Measurements from ENCODE around the gene GSTA3.

Gene GSTA3

DNA sequence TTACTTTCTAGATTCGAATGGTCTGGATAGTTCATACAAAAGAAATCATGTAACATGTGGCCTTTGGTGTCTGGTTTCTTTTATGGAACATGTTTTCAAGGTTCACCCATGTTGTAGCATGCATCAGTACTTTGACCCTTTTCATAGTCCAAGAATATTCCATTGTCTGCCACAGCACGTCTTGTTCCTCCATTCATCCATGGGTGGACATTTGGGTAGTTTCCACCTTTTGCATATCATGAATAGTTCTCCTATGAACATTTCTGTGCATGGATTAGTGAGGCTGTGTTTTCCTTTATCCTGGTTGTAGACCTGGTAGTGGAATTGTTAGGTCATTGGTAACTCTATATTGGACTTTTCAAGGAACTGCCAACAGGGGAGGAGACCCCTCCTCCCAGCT lies 31.7 kb downstream of the GSTA3 start:
- H3K4me1 ChIP-seq (ENCODE audit: insufficient read depth, low read length), result peaks cover 8% of the 10 kb centered on the region; the same call in 1 of the 2 replicates
- no peaks in the 10 kb centered on the region for H4K20me1 ChIP-seq (ENCODE audit: insufficient read depth, low read length)
- H3K27me3 ChIP-seq (ENCODE audit: insufficient read depth, low read length, poor library complexity), result peaks cover 14% of the 10 kb centered on the region
- H3K9ac ChIP-seq (ENCODE audit: low read depth, low read length), result no peak overlapping the region
- no peaks in the 10 kb centered on the region for H3K79me2 ChIP-seq (ENCODE audit: insufficient read depth, low read length)
- no peaks in the 10 kb centered on the region for H3K9me3 ChIP-seq (ENCODE audit: insufficient read depth, low read length, severe bottlenecking)
- no peak for TF ChIP-seq EZH2 (IDR thresholded peaks at IDR 0.05; ENCODE audit: borderline replicate concordance, low read depth, low read length, severe bottlenecking)
- TF ChIP-seq, protein P1, sequence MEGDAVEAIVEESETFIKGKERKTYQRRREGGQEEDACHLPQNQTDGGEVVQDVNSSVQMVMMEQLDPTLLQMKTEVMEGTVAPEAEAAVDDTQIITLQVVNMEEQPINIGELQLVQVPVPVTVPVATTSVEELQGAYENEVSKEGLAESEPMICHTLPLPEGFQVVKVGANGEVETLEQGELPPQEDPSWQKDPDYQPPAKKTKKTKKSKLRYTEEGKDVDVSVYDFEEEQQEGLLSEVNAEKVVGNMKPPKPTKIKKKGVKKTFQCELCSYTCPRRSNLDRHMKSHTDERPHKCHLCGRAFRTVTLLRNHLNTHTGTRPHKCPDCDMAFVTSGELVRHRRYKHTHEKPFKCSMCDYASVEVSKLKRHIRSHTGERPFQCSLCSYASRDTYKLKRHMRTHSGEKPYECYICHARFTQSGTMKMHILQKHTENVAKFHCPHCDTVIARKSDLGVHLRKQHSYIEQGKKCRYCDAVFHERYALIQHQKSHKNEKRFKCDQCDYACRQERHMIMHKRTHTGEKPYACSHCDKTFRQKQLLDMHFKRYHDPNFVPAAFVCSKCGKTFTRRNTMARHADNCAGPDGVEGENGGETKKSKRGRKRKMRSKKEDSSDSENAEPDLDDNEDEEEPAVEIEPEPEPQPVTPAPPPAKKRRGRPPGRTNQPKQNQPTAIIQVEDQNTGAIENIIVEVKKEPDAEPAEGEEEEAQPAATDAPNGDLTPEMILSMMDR (IDR thresholded peaks at IDR 0.05; ENCODE audit: borderline replicate concordance, extremely low read depth, low read length, poor library complexity, severe bottlenecking), result no peak
- H3K27ac ChIP-seq (ENCODE audit: low read length), result no peak overlapping the region
- no peak overlapping the region for H3K4me2 ChIP-seq (ENCODE audit: insufficient read depth, low read length)
- H2AFZ ChIP-seq (ENCODE audit: low read depth, low read length), result no peak overlapping the region
- ATAC-seq (ENCODE audit: insufficient read depth, low read depth) (no peak), DNase-seq (no peak)
- no peaks in the 10 kb centered on the region for H3K36me3 ChIP-seq (ENCODE audit: insufficient read depth, low read length)
- no peak overlapping the region for H3K4me3 ChIP-seq (ENCODE audit: low read depth in 1 of 2, low read length in 2 of 2)

DNA sequence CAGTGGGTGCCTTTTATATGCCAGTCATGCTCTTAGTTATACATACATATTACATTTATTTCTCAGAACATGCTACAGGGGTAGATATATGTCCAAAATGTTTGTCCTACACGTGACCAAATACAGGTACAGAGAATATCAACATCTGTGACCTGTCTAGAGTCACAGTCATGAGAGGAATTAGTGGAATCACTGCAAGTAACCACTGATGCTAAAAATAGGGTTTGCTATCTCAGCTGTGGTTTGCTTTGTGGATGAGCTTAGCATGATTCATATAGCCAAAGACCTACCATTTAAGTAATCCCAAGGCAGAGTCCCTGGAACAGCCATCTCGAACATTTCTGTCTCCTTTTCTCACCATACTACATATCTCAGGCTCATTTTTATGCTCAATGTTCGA lies 32.3 kb downstream of the GSTA3 start:
- no peak for DNase-seq
- Histone ChIP-seq H4K20me1 (ENCODE audit: insufficient read depth, low read length) (no peaks in the 10 kb centered on the region), H2AFZ (ENCODE audit: low read depth, low read length) (no peak overlapping the region), H3K9me3 (ENCODE audit: insufficient read depth, low read length, severe bottlenecking) (no peaks in the 10 kb centered on the region), H3K27ac (ENCODE audit: low read length) (no peak overlapping the region), H3K4me3 (ENCODE audit: low read depth in 1 of 2, low read length in 2 of 2) (no peak overlapping the region), H3K9ac (ENCODE audit: low read depth, low read length) (no peak overlapping the region), H3K4me2 (ENCODE audit: insufficient read depth, low read length) (no peak overlapping the region), H3K27me3 (ENCODE audit: insufficient read depth, low read length, poor library complexity) (peaks cover 17% of the 10 kb centered on the region), H3K79me2 (ENCODE audit: insufficient read depth, low read length) (no peaks in the 10 kb centered on the region), H3K4me1 (ENCODE audit: insufficient read depth, low read length) (peaks cover 7% of the 10 kb centered on the region; the same call in 1 of the 2 replicates), H3K36me3 (ENCODE audit: insufficient read depth, low read length) (no peaks in the 10 kb centered on the region)
- TF ChIP-seq, protein P1 (IDR thresholded peaks at IDR 0.05; ENCODE audit: borderline replicate concordance, extremely low read depth, low read length, poor library complexity, severe bottlenecking), result no peak
- no peak for TF ChIP-seq EZH2 (IDR thresholded peaks at IDR 0.05; ENCODE audit: borderline replicate concordance, low read depth, low read length, severe bottlenecking)
- ATAC-seq (ENCODE audit: insufficient read depth, low read depth), result no peak

DNA sequence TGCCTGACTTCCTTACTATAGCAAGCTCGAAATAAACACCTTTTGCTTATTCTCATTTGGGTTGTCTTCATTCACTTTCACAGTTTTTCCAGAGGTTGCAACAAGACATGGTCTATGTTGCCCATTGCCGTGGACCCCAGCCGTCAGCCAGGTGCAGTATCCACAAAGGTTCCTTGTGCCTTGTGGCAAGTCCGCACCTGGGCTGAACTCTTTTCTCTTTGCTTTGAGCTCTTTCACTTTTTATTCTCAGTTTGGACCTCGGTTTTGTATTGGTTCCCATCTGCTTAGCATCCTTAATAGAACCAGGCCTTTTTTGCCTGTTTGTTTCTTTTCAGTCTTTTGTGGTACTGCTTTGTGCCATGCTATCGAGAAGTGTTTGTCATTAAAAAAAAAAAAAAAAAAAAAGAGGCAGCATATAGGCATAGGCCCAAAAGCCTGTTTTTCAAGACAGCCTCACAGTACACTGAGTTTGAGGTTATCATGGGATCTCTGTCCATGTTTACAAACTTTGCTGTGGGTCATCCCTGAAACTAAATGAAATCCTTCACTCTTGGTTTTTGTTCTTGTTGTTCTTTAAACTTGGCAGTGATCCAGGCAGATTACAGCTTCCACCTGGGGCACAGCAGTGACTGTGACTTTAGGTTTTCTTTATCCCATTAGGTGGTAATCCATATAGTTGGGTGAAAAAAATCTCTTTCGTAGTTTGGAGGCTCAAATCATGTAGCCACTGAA lies 33.3 kb downstream of the GSTA3 start:
- Histone ChIP-seq H2AFZ (ENCODE audit: low read depth, low read length) (no peak overlapping the region), H3K36me3 (ENCODE audit: insufficient read depth, low read length) (no peaks in the 10 kb centered on the region), H3K79me2 (ENCODE audit: insufficient read depth, low read length) (no peaks in the 10 kb centered on the region), H3K4me3 (ENCODE audit: low read depth in 1 of 2, low read length in 2 of 2) (no peak overlapping the region), H3K9ac (ENCODE audit: low read depth, low read length) (no peak overlapping the region), H3K4me2 (ENCODE audit: insufficient read depth, low read length) (no peak overlapping the region), H3K9me3 (ENCODE audit: insufficient read depth, low read length, severe bottlenecking) (no peaks in the 10 kb centered on the region), H4K20me1 (ENCODE audit: insufficient read depth, low read length) (no peaks in the 10 kb centered on the region), H3K27me3 (ENCODE audit: insufficient read depth, low read length, poor library complexity) (peaks cover 20% of the 10 kb centered on the region), H3K27ac (ENCODE audit: low read length) (no peak overlapping the region), H3K4me1 (ENCODE audit: insufficient read depth, low read length) (no peaks in the 10 kb centered on the region)
- TF ChIP-seq, protein P1 (IDR thresholded peaks at IDR 0.05; ENCODE audit: borderline replicate concordance, extremely low read depth, low read length, poor library complexity, severe bottlenecking), result no peak
- no peak for TF ChIP-seq EZH2 (IDR thresholded peaks at IDR 0.05; ENCODE audit: borderline replicate concordance, low read depth, low read length, severe bottlenecking)
- no peak for DNase-seq
- ATAC-seq (ENCODE audit: insufficient read depth, low read depth), result no peak
